Activated CD8-positive, alpha-beta memory T cell treated with anti-CD3 and anti-CD28 coated beads, Interleukin-2, amount 50 U/mL, for 1 hour (primary cell): ENCODE measurements around the gene SLX4IP.
"Not testable (repeated sequence)": the region's sequence is repeated elsewhere in the genome, so short reads cannot be mapped to it uniquely, and the experiment has no call there.

Experiments
- DNase-seq: peaks from one replicate; pipeline ENCODE4 v3.0.0-alpha.2; 2020; ENCODE audit errors: extremely low read depth

The SLX4IP gene

GRCh38 chr20:10434832-10435812, at the start of gene SLX4IP:
TSS of gene SLX4IP (plus strand) at chr20:10435305. CDS start at chr20:10458205, 22,900 bp downstream.
- peak; percentile 72 for DNase-seq

DNA sequence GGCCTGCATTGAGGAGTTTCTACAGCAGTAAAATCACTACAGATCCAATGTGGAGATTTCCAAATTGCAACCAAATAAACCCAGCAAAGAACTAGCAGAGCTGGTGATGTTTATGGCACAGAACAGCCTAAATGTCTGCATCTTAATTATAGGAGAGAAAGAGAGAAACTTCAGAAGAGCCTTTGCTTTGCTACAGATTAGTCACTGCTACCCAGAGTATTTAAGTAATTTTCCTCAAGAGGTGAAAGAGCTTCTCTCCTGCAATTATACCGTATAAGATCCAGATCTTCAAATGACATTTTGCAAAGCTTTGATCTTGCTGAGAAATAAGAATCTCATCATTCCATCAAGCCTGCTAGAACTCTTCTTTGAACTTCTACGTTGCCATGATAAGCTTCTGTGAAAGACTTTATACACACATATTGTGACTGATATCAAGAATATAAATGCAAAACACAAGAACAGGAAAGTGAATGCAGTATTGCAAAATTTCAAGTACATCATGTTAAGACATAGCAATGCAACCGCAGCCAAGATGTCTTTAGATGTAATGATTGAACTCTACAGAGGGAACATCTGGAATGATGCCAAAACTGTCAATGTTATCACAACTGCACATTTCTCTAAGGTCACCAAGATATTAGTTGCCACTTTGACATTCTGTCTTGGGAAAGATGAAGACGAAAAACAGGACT, 49.1 kb upstream of the SLX4IP start:
- no peak for DNase-seq

DNA sequence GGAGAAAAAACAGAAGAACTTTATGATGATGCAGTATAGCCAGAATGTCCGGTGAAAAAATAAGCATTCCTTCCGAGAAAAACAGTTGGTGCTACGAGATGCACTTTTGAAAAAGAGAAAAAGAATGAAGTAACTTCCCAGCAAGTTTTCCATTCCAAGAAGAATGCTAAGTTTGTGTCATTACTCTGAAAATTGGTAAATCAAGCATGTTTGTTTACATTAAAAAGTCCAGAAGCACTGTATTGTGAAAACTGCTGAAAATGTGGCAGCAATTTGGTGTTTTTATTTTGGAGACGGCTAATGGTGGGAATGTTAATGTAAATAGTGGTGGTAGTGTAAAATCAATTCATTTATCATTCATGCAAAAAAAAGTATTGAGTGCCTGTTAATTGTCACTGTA, 47.4 kb upstream of the SLX4IP start:
- no peak for DNase-seq

- DNase-seq: no peak
These were observed 46.5 kb upstream of the SLX4IP start for GRCh38 chr20:10388597-10388996.

DNA sequence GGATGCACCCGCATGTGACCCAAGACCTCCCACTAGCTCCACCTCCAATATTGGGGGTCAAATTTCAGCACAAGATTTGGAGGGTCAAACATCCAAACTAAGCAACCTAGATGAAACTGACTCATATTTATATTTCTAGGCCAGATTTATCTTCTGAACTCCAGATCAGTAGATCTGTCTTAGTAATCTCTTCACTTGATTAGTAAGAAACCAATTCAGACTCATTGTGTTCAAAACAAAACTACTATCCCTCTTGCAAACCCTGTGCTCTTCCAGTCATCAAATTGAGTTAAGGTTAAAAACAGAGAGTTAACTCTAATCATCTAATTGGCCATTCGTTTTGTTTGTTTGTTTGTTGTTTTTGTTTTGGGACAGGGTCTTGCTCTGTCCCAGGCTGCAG, 44.4 kb upstream of the SLX4IP start:
- DNase-seq: no peak

DNA sequence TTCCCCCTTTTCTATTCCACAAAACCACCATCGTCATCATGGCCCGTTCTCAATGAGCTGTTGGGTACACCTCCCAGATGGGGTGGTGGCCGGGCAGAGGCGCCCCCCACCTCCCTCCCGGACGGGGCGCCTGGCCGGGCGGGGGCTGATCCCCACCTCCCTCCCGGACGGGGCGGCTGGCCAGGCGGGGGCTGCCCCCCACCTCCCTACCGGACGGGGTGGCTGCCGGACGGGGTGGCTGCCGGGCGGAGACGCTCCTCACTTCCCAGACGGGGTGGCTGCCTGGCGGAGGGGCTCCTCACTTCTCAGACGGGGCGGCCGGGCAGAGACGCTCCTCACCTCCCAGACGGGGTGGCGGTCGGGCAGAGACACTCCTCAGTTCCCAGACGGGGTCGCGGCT, 40.4 kb upstream of the SLX4IP start:
- DNase-seq: not testable (repeated sequence)

- no peak for DNase-seq
These were observed 36.2 kb upstream of the SLX4IP start for GRCh38 chr20:10398834-10399369.

DNA sequence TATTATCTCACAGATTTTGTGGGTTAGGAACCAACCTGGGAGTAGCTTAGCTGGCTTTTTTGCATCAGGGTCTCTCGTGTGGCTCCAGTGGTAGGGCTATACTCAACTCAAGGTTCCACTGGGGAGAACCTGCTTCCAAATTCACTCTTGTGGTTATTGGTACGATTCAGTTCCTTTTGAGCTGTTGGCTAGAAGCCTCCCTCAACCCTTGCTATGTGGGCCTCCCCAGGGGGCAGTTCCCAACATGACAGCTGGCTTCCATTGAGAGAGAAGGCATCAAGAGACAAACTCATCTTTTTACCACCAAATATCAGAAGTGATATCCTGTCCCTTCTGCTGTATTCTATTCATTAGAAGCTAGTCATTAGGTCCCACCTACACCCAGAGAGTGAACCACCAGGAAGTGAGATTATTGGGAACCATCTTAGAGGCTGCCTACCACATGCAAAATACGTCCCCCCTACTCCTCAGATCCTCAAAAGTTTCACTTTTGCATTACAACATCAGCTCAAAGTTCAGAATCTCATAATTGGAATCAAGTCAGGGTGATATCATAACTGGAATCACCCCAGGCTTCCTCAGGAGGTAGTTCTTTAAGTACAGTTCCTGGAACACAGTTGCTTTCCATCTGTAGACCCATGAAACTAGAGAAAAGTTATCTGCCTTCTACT, 32.0 kb upstream of the SLX4IP start:
- no peak for DNase-seq

DNA sequence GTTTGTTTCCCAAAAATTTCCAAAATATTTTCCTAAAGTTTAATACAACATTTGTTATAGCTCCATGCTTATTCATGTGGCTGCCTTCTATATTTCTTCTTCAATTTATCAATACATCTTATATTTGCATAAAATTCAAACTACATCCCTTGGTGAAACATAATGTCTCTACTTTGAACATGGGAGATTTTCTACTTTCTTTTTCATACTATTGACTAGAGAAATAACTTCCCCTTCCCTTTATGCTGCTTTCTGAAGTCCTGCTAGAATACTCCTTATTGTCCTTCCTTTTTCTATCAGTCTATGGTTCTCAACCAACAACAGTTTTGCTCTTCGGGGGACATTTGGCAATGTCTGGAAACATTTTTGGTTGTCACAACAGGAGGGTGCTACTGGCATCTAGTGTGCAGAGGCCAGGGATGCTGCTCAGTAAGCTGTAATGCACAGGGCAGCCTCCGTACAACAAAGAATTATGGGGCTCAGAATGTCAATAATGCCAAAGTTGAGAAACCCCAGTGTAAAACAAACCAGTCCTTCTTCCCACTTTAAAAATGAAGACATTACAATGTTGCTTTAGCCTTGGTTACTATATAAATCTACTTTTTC, 31.0 kb upstream of the SLX4IP start:
- DNase-seq: no peak

DNA sequence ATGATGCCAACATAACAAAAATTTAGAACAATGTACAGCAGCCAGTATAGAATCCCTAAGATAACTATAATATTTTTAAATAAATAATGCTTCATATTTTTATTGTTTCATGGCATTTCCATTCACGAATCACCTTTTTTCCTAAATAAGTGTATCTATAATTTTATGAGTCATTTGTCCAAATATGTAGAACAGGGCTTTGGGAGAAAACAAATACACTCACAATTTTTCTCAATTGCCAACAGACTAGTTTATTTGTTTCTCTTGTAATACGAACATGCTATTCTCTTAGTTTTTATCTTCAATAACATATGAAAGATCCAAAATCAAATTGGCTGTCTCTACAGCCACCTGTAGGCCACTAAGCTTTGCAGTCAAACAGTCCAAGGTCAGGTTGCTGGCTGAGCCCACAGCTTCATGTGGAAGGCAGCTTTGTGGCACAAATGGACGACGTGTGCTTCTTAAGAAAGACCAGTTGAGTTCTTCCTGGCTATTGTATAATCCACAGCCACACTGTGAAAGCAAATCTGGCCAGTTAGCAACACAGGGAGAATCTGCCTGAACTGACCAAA, 30.1 kb upstream of the SLX4IP start:
- DNase-seq: no peak

DNA sequence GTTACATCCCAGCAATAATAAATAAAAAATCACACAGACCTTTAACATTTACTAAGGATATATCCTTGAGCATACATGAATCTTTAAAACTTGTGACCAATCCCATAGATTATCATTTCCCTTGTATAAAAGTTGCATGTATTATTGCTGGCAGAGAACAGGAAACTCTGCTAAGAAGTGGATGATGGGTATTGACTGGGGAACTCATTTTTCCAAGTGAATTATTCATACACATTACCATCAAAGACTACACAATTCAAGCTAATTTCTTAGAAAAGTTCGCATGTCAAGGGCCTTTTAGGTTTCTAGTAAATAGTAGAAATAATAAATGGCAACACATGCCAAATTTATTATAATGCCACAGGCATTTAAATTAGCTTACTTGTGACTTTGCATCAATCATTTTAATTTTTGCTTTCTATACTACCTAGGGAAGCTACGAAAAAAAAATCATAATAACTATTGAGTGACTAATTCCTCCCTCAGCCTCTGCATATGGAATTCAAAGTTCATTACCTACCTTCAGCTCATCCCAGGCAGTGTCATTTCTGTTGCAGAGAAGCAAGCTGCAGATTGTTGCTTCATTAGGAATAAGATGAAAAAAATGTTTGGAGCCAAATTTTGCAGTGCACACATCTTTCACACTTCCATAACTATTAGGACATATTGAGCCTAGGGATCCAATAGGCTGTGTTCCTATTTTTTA, 26.8 kb upstream of the SLX4IP start:
- no peak for DNase-seq

DNA sequence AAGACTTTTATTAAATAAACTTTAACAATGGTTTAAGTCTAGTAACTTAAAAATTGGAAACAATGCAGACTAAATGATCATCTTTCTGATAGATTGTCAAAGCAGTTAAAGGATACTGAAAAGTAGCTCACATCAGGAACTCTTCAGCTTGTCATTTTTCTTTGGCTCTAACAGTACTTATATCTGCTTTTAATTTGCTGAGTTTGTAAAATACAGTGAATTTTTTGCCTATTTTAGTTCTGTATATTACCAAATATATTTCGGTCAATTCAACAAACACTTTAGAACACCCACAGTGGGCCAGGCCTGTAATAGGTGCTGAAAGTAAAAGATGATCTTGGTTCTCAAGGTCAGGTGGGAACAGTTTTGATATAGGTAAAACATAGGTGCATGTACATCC, 23.4 kb upstream of the SLX4IP start:
- no peak for DNase-seq

DNA sequence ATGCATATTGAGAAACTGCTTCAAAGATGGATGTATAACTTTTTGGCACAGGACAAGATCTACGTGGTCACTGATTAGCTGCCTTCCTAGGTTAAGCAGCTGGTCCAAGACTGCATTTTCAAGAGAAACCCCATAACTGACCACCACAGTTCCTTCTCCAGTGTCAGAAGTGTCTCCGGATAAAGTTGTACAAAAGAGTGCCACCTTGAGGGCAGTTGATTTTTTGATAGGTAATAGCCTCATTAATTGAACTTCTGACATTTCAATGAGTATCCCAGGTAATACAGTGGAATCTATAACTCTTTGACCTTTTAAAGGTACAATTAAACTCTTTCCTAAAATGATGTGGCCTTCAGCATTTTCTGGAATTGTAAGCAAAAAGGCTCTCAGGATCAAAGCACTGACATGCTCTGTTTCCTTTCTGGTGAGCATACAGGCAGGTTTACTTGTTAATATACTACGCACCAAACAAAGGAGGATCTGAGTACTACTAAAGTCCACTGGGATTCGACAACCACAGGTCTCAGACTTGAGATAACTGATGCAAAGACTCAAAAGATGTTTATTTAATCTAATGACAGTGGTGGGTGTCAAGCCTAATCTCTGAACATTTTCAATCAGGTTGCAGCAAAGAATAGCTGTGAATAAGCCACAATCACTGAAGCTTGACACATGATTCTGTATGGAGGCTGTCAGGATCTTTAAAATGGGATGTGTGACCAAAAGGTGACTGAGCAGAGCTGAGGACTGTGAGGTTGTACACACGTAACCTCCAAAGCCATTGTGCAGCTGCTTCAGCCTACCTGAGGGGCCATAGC, 22.3 kb upstream of the SLX4IP start:
- no peak for DNase-seq

DNA sequence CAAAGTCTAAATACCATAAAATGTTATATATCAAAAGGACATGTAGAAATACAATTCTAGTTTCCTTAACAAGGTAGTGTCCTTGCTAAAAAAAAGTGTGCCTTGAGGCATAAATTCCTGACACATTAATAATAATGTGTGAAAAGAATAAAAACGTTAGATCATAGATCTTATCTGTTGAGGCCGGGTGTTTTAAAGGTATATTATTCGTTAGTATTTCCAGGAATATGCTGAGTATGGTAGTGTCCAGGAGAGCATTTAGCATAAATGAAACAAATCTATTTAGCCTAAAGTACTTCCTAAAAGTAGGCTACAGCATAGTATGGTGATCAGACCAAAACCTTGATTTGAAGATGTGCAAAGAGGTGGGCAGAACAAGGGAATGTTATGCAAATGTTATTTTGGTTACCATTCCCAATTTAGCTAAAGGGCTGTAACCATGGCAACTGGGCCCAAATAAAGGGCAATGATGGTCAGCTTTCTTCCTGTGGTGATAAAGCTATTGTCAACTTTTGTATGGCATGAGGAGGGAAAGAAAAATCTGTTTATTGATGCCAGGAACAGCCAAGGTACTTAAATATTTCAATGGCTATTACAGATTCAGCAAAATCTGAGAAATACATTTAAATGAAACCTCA, 20.0 kb upstream of the SLX4IP start:
- DNase-seq: no peak

- not testable (repeated sequence) for DNase-seq
These were observed 17.9 kb upstream of the SLX4IP start for GRCh38 chr20:10417218-10417617.

GRCh38 chr20:10419550-10420133, 15.5 kb upstream of the SLX4IP start:
- no peak for DNase-seq

- no peak for DNase-seq
These were observed 11.4 kb upstream of the SLX4IP start for GRCh38 chr20:10423735-10424134.

DNA sequence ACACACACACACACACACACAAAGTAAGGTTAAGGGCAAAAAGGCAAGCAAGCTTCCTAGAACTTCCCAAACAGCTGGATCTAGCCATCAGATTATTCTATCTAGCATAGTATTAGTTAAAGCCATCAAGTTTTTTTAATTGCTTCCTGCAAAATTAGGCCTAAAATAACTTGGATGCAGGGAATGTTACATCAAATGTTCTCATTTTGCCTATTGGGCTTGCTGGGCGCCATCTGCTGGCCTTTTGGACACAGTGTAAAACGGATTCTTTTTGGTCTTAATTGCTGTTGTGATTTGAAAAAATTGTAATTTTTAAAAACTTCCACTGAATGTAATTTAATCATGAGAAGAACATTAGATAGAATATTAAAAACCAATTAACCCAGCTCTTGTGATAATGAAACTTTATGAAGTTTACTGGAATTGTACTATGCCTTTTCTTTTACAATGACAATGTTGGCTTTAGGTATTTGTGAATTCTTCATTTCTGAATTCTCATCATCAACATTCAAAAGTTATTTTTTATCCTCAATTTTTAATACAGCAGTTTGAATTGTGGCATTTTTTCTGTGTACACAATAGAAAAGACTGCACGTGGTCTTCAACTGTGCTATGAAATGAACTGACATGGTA, 7.9 kb upstream of the SLX4IP start:
- DNase-seq: no peak
